WTC11 (cell line): ENCODE results near the gene CTNNA3. TPM values are rescaled to one million over a fixed set of nuclear protein-coding genes. Genes with fewer than 3 reads are reported as not detected.

Source experiments
- ATAC-seq: fragments of 200-7000 bp; cut with Tn5 transposase; 2 replicates; pipeline ENCODE4 v1.10.0; 2021; ENCODE audit warnings: mild to moderate bottlenecking, moderate library complexity
- CTCF ChIA-PET: fragments of 300-600 bp; sonication (Branson Sonifier 250); formaldehyde crosslinking; loops from one replicate; lab custom pipeline; 2021; ENCODE audit warnings: antibody characterized with exemption; lab: Charles Lee
- POLR2A ChIA-PET: fragments of 350-600 bp; sonication (Branson Sonifier 250); formaldehyde crosslinking; loops from one replicate; lab custom pipeline; 2021; ENCODE audit warnings: antibody characterized with exemption; lab: Charles Lee
- DNase-seq: peaks from one replicate; pipeline ENCODE4 v3.0.0; 2021; ENCODE audit warnings: low spot score
- H3K27ac Mint-ChIP-seq: 2 replicates; pipeline ENCODE4 v1.8.0; 2021; ENCODE audit warnings: mixed read lengths
- H3K27me3 Mint-ChIP-seq: 2 replicates; pipeline ENCODE4 v1.8.0; 2021; ENCODE audit warnings: low read depth, mild to moderate bottlenecking, moderate library complexity, mixed read lengths
- H3K36me3 Mint-ChIP-seq: 2 replicates; pipeline ENCODE4 v1.8.0; 2021; ENCODE audit warnings: mixed read lengths
- H3K4me1 Mint-ChIP-seq: 2 replicates; pipeline ENCODE4 v1.8.0; 2022; ENCODE audit warnings: mixed read lengths
- H3K4me3 Mint-ChIP-seq: 2 replicates; pipeline ENCODE4 v1.8.0; 2021; ENCODE audit warnings: mild to moderate bottlenecking, moderate library complexity, mixed read lengths
- H3K9me3 Mint-ChIP-seq: 2 replicates; pipeline ENCODE4 v1.8.0; 2021; ENCODE audit warnings: mixed read lengths
- ELF4 ChIP-seq: sonication (generic); formaldehyde crosslinking; IDR thresholded peaks from 2 replicates; pipeline ENCODE4 v1.8.1; 2022; ENCODE audit warnings: low read depth, mild to moderate bottlenecking, moderate library complexity, missing genetic modification reagents
- ETV6 ChIP-seq: sonication (generic); formaldehyde crosslinking; IDR thresholded peaks from 2 replicates; pipeline ENCODE4 v1.8.1; 2022; ENCODE audit warnings: mild to moderate bottlenecking, missing genetic modification reagents
- FOXK1 ChIP-seq: sonication (generic); formaldehyde crosslinking; IDR thresholded peaks from 2 replicates; pipeline ENCODE4 v1.8.0; 2022; ENCODE audit warnings: mild to moderate bottlenecking, moderate library complexity, missing genetic modification reagents
- GABPB1 ChIP-seq: sonication (generic); formaldehyde crosslinking; IDR thresholded peaks from 2 replicates; pipeline ENCODE4 v1.8.1; 2023; ENCODE audit warnings: mild to moderate bottlenecking, missing genetic modification reagents
- HMGA2 ChIP-seq: fragments of 250-450 bp; sonication (Bioruptor Pico); IDR thresholded peaks from 2 replicates; pipeline ENCODE4 v1.4.0; 2021; ENCODE audit warnings: mild to moderate bottlenecking, moderate library complexity
- JAZF1 ChIP-seq: fragments of 250-450 bp; sonication (Bioruptor Pico); IDR thresholded peaks from 2 replicates; pipeline ENCODE4 v1.9.0; 2021; ENCODE audit warnings: moderate library complexity, mild to moderate bottlenecking, inconsistent platforms
- NFYB ChIP-seq: sonication (generic); formaldehyde crosslinking; conservative IDR thresholded peaks from 2 replicates; pipeline ENCODE4 v1.8.0; 2022; ENCODE audit warnings: low read depth, missing genetic modification reagents
- NR3C1 ChIP-seq: sonication (generic); formaldehyde crosslinking; conservative IDR thresholded peaks from 2 replicates; pipeline ENCODE4 v1.8.1; 2023; ENCODE audit warnings: low read depth, mild to moderate bottlenecking, missing genetic modification reagents
- RELA ChIP-seq: sonication (generic); formaldehyde crosslinking; IDR thresholded peaks from 2 replicates; pipeline ENCODE4 v1.8.1; 2022; ENCODE audit warnings: missing genetic modification reagents, mild to moderate bottlenecking, borderline replicate concordance
- SOX15 ChIP-seq: fragments of 250-450 bp; sonication (Bioruptor Pico); IDR thresholded peaks from 2 replicates; pipeline ENCODE4 v1.9.0; 2021; ENCODE audit warnings: mild to moderate bottlenecking
- TP53 ChIP-seq: sonication (generic); formaldehyde crosslinking; IDR thresholded peaks from 2 replicates; pipeline ENCODE4 v1.8.1; 2023; ENCODE audit warnings: mild to moderate bottlenecking, missing genetic modification reagents
- ZNF263 ChIP-seq: sonication (generic); formaldehyde crosslinking; IDR thresholded peaks from 2 replicates; pipeline ENCODE4 v1.8.1; 2022; ENCODE audit warnings: low read depth, mild to moderate bottlenecking, moderate library complexity, missing genetic modification reagents
- total RNA-seq: library from RNA; stranded (reverse); gene quantifications from 3 replicates; pipeline ENCODE4 v1.2.3, GENCODE V29; 2021
- TF ChIP-seq, protein P1 (sequence below): sonication (generic); formaldehyde crosslinking; IDR thresholded peaks from 2 replicates; pipeline ENCODE4 v1.8.0; 2023; ENCODE audit warnings: missing genetic modification reagents, mild to moderate bottlenecking, borderline replicate concordance
- TF ChIP-seq, protein P2 (sequence below): fragments of 250-450 bp; sonication (Bioruptor Pico); IDR thresholded peaks from 2 replicates; pipeline ENCODE4 v1.9.0; 2021; ENCODE audit warnings: moderate library complexity, mild to moderate bottlenecking, inconsistent platforms, borderline replicate concordance
- TF ChIP-seq, protein P3 (sequence below): sonication (generic); formaldehyde crosslinking; IDR thresholded peaks from 2 replicates; pipeline ENCODE4 v1.8.0; 2023; ENCODE audit warnings: mild to moderate bottlenecking, missing genetic modification reagents
- TF ChIP-seq, protein P4 (sequence below): sonication (generic); formaldehyde crosslinking; IDR thresholded peaks from 2 replicates; pipeline ENCODE4 v1.8.1; 2023; ENCODE audit warnings: mild to moderate bottlenecking, missing genetic modification reagents, moderate library complexity
- TF ChIP-seq, protein P5 (sequence below): sonication (generic); formaldehyde crosslinking; IDR thresholded peaks from 2 replicates; pipeline ENCODE4 v1.8.1; 2022; ENCODE audit warnings: mild to moderate bottlenecking, moderate library complexity, missing genetic modification reagents
- TF ChIP-seq, protein P6 (sequence below): sonication (generic); formaldehyde crosslinking; IDR thresholded peaks from 2 replicates; pipeline ENCODE4 v1.8.1; 2023; ENCODE audit warnings: mild to moderate bottlenecking, missing genetic modification reagents, moderate library complexity
- TF ChIP-seq, protein P7 (sequence below): sonication (generic); formaldehyde crosslinking; IDR thresholded peaks from 2 replicates; pipeline ENCODE4 v1.8.1; 2022; ENCODE audit warnings: missing genetic modification reagents, borderline replicate concordance

CTNNA3 gene
- total RNA-seq, 1 experiment from 2014 or later = 6.1 TPM

DNA sequence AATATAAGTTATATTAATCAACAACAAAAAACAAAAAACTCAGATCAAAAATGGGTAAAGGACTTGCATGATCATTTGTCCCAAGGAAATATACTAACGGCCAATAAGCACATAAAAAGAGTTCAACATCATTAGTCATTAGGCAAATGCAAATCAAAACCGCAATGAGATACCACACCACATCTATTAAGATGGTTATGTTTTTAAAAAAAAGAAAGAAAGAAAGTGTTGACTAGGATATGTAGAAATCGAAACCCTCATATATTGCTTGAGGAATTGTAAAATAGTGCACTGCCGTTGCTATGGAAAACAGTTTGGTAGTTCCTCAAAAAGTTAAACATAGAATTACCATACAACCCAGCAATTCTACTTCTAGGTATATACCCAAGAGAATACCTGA, 39.4 kb upstream of the CTNNA3 start (continued):
- TF ChIP-seq, protein P1, sequence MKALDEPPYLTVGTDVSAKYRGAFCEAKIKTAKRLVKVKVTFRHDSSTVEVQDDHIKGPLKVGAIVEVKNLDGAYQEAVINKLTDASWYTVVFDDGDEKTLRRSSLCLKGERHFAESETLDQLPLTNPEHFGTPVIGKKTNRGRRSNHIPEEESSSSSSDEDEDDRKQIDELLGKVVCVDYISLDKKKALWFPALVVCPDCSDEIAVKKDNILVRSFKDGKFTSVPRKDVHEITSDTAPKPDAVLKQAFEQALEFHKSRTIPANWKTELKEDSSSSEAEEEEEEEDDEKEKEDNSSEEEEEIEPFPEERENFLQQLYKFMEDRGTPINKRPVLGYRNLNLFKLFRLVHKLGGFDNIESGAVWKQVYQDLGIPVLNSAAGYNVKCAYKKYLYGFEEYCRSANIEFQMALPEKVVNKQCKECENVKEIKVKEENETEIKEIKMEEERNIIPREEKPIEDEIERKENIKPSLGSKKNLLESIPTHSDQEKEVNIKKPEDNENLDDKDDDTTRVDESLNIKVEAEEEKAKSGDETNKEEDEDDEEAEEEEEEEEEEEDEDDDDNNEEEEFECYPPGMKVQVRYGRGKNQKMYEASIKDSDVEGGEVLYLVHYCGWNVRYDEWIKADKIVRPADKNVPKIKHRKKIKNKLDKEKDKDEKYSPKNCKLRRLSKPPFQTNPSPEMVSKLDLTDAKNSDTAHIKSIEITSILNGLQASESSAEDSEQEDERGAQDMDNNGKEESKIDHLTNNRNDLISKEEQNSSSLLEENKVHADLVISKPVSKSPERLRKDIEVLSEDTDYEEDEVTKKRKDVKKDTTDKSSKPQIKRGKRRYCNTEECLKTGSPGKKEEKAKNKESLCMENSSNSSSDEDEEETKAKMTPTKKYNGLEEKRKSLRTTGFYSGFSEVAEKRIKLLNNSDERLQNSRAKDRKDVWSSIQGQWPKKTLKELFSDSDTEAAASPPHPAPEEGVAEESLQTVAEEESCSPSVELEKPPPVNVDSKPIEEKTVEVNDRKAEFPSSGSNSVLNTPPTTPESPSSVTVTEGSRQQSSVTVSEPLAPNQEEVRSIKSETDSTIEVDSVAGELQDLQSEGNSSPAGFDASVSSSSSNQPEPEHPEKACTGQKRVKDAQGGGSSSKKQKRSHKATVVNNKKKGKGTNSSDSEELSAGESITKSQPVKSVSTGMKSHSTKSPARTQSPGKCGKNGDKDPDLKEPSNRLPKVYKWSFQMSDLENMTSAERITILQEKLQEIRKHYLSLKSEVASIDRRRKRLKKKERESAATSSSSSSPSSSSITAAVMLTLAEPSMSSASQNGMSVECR (CRISPR knock-in tag) = no peak
- TF ChIP-seq TP53 (no peak), ZNF263 (no peak), ETV6 (CRISPR knock-in tag) (no peak)

DNA sequence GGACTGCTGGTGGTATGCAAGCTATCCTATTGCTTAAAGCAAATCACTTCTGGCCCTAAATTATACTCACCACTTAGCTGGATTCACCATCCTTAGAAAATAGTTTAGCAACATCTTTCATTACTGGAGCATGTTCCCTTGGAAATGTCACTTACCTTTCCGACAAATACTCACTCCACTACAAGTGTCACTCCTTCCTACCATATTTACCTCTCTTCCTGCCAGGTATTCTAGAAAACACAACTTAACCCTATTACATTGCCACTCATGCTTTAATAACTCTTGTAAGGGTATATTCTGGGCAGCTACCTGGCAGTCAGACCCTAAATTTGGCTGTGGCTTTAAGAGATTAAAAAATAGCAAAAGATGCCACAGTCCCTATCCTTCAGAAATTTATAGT, 37.5 kb upstream of the CTNNA3 start:
- POLR2A ChIA-PET = no interaction called here
- TF ChIP-seq GABPB1 (CRISPR knock-in tag) (no peak), RELA (CRISPR knock-in tag) (no peak)
- TF ChIP-seq, protein P2, sequence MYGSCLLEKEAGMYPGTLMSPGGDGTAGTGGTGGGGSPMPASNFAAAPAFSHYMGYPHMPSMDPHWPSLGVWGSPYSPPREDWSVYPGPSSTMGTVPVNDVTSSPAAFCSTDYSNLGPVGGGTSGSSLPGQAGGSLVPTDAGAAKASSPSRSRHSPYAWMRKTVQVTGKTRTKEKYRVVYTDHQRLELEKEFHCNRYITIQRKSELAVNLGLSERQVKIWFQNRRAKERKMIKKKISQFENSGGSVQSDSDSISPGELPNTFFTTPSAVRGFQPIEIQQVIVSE = no peak
- H3K27me3 Mint-ChIP-seq = no peaks in the 10 kb centered on the region; the same call in 1 of the 2 replicates
- no peaks in the 10 kb centered on the region for H3K36me3 Mint-ChIP-seq
- H3K9me3 Mint-ChIP-seq = peaks cover 6% of the 10 kb centered on the region
- no peak overlapping the region for H3K4me3 Mint-ChIP-seq
- no peaks in the 10 kb centered on the region for H3K4me1 Mint-ChIP-seq
- H3K27ac Mint-ChIP-seq = no peak overlapping the region
- DNase-seq = no peak
- no peak for ATAC-seq
- CTCF ChIA-PET = interaction anchor here (0.6 to 0.8 kb wide), 2 partner anchors 30 to 55 kb away, joined by 3 read pairs; no protein-coding TSS in a partner anchor

DNA sequence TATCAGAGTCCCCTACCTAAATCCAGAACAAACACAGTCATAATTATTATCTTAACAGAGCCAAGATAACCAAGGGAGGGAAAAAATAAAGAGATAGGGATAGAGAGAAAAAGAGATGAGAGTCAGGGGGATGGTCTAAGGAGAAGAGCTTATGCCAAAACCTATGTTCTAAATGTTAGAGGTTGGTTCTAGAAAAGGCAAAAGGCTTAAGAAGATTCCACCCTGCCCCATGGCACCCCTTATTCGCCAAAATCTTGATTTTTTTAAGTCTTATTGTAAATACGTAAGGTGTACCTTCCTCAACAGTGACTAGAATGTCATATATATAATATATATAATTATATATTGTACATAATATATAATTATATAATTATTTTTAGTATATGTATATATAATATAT, 29.6 kb upstream of the CTNNA3 start:
- CTCF ChIA-PET = no interaction called here
- Mint-ChIP-seq H3K27me3 (no peaks in the 10 kb centered on the region), H3K27ac (no peak overlapping the region), H3K9me3 (no peaks in the 10 kb centered on the region), H3K4me1 (no peaks in the 10 kb centered on the region)
- DNase-seq (no peak), ATAC-seq (no peak)
- POLR2A ChIA-PET = no interaction called here
- TF ChIP-seq, protein P3, sequence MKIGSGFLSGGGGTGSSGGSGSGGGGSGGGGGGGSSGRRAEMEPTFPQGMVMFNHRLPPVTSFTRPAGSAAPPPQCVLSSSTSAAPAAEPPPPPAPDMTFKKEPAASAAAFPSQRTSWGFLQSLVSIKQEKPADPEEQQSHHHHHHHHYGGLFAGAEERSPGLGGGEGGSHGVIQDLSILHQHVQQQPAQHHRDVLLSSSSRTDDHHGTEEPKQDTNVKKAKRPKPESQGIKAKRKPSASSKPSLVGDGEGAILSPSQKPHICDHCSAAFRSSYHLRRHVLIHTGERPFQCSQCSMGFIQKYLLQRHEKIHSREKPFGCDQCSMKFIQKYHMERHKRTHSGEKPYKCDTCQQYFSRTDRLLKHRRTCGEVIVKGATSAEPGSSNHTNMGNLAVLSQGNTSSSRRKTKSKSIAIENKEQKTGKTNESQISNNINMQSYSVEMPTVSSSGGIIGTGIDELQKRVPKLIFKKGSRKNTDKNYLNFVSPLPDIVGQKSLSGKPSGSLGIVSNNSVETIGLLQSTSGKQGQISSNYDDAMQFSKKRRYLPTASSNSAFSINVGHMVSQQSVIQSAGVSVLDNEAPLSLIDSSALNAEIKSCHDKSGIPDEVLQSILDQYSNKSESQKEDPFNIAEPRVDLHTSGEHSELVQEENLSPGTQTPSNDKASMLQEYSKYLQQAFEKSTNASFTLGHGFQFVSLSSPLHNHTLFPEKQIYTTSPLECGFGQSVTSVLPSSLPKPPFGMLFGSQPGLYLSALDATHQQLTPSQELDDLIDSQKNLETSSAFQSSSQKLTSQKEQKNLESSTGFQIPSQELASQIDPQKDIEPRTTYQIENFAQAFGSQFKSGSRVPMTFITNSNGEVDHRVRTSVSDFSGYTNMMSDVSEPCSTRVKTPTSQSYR (CRISPR knock-in tag) = no peak
- peak; percentile 21; the same call in 1 of the 2 replicates for TF ChIP-seq HMGA2
- TF ChIP-seq, all 79 proteins: peak for 1
- Mint-ChIP-seq H3K4me3 (no peak overlapping the region), H3K36me3 (no peaks in the 10 kb centered on the region)

DNA sequence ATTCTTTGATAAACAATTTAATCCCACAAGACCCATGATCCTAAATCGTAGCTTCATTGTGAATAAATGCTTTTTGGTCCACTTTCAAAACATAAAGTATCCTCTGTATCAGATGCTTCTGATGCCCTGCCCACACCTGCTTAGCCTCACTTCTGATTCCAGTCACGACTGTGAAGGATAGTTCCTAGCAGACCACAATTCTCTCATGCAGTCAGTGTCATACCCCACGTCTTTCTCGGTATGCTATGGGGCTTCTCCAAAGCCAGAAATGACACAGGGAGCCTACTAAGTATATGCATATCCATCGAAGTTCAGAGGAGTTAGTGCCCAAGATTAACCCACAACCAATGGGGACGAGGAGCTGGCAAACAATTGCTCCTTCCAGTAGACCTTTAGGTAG, 27.6 kb upstream of the CTNNA3 start:
- Mint-ChIP-seq H3K4me1 (no peaks in the 10 kb centered on the region), H3K36me3 (no peaks in the 10 kb centered on the region), H3K9me3 (no peaks in the 10 kb centered on the region), H3K27ac (no peak overlapping the region), H3K4me3 (no peak overlapping the region), H3K27me3 (no peaks in the 10 kb centered on the region)
- DNase-seq (no peak), ATAC-seq (no peak)
- CTCF ChIA-PET = interaction anchor here (1.1 to 1.2 kb wide), 3 partner anchors 26 to 65 kb away, joined by 3 to 6 read pairs (median 3); no protein-coding TSS in a partner anchor
- POLR2A ChIA-PET = interaction anchor here (0.6 kb wide), 1 partner anchor 1369 kb away, joined by 4 read pairs; no protein-coding TSS in a partner anchor
- TF ChIP-seq, protein P4, sequence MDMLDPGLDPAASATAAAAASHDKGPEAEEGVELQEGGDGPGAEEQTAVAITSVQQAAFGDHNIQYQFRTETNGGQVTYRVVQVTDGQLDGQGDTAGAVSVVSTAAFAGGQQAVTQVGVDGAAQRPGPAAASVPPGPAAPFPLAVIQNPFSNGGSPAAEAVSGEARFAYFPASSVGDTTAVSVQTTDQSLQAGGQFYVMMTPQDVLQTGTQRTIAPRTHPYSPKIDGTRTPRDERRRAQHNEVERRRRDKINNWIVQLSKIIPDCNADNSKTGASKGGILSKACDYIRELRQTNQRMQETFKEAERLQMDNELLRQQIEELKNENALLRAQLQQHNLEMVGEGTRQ (CRISPR knock-in tag) = no peak
- TF ChIP-seq, protein P5, sequence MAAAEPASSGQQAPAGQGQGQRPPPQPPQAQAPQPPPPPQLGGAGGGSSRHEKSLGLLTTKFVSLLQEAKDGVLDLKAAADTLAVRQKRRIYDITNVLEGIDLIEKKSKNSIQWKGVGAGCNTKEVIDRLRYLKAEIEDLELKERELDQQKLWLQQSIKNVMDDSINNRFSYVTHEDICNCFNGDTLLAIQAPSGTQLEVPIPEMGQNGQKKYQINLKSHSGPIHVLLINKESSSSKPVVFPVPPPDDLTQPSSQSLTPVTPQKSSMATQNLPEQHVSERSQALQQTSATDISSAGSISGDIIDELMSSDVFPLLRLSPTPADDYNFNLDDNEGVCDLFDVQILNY = no peak
- TF ChIP-seq FOXK1 (CRISPR knock-in tag) (no peak), ELF4 (CRISPR knock-in tag) (no peak), RELA (CRISPR knock-in tag) (no peak), NFYB (CRISPR knock-in tag) (no peak), NR3C1 (no peak), JAZF1 (CRISPR knock-in tag) (no peak), SOX15 (CRISPR knock-in tag) (no peak)
- TF ChIP-seq, protein P6, sequence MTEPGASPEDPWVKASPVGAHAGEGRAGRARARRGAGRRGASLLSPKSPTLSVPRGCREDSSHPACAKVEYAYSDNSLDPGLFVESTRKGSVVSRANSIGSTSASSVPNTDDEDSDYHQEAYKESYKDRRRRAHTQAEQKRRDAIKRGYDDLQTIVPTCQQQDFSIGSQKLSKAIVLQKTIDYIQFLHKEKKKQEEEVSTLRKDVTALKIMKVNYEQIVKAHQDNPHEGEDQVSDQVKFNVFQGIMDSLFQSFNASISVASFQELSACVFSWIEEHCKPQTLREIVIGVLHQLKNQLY (CRISPR knock-in tag) = no peak
- TF ChIP-seq, protein P7, sequence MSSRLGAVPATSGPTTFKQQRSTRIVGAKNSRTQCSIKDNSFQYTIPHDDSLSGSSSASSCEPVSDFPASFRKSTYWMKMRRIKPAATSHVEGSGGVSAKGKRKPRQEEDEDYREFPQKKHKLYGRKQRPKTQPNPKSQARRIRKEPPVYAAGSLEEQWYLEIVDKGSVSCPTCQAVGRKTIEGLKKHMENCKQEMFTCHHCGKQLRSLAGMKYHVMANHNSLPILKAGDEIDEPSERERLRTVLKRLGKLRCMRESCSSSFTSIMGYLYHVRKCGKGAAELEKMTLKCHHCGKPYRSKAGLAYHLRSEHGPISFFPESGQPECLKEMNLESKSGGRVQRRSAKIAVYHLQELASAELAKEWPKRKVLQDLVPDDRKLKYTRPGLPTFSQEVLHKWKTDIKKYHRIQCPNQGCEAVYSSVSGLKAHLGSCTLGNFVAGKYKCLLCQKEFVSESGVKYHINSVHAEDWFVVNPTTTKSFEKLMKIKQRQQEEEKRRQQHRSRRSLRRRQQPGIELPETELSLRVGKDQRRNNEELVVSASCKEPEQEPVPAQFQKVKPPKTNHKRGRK = no peak
